Brain microvascular endothelial cell (primary cell): Measurements from ENCODE around the gene PAK6.

ENCODE experiments used
- DNase-seq: peaks from one replicate; pipeline ENCODE4 v3.0.0-alpha.2; 2020
- H3K27ac ChIP-seq: fragments of 250-450 bp; sonication (Bioruptor Pico); 2 replicates; pipeline ENCODE4 v1.5.1; 2020; ENCODE audit warnings: mild to moderate bottlenecking, moderate library complexity
- H3K27me3 ChIP-seq: fragments of 250-450 bp; sonication (Bioruptor Pico); replicated peaks from 2 replicates; pipeline ENCODE4 v1.5.1; 2020; ENCODE audit warnings: mild to moderate bottlenecking
- H3K36me3 ChIP-seq: fragments of 250-450 bp; sonication (Bioruptor Pico); replicated peaks from 2 replicates; pipeline ENCODE4 v1.5.1; 2020; ENCODE audit warnings: mild to moderate bottlenecking
- H3K4me3 ChIP-seq: 2 replicates; pipeline ENCODE4 v1.5.1; 2011; ENCODE audit warnings: low read depth, mild to moderate bottlenecking, control low read depth, low read length, moderate library complexity
- in situ Hi-C: cut with HindIII; loops from 2 replicates; pipeline ENCODE4 v1.10.0; 2017; ENCODE audit warnings: low sequenced_read_pairs, low pct_ligation_motif_present
- TF ChIP-seq, protein P1 (sequence below): IDR thresholded peaks from 2 replicates; pipeline ENCODE4 v1.5.1; 2011; ENCODE audit warnings: low read depth, mild to moderate bottlenecking, moderate library complexity, low read length, control low read depth, inconsistent platforms; ENCODE audit errors: missing control alignments

Gene PAK6

DNA sequence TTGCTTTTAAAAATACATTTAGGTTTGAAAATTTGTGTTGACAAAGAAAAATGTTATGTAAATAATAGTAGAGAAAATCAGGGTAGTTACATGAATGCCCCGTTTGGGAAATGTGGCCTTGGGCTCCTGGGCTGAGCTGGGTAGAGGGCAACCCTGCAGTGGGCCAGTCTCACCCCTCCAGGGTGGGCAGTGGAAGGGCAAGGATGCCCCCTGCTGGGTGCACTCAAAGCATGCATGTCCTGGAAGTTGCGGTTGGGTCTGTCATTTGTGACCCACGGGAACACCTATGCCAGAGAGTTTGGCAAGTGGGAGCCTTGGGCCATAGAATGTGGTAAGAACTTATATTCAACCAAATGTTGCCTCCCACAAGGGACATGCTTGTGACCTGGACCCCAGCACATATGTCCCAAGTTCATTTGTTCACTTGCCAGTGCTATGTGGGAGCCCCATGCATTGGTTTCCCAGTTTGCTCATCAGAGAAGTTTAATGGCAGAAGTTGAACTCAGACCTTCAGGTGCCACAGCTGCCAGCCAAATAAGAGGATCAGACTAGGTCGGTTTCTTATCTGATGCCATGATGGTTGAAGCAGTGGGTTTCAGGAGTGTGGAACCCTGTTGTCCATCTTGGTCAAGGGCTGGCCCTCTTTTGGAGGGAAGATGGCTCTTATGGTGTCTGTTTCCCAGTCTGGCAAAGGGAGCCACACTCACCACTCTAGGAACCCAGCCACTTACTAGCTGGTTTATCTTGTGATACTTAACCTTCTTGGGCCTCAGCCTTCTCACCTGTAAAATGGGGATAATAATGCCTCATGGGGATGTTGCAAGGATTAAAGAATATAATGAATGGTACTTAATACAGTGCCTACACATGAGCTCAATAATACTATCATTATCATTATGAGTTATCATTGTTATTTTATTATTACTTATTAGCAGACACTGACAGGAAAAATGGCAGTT, 71.4 kb downstream of the PAK6 start:
- in situ Hi-C loops, result no loop called here
- DNase-seq, result no peak
- peaks cover 5% of the 10 kb centered on the region for H3K27me3 ChIP-seq
- no peaks in the 10 kb centered on the region for H3K36me3 ChIP-seq
- TF ChIP-seq, protein P1, sequence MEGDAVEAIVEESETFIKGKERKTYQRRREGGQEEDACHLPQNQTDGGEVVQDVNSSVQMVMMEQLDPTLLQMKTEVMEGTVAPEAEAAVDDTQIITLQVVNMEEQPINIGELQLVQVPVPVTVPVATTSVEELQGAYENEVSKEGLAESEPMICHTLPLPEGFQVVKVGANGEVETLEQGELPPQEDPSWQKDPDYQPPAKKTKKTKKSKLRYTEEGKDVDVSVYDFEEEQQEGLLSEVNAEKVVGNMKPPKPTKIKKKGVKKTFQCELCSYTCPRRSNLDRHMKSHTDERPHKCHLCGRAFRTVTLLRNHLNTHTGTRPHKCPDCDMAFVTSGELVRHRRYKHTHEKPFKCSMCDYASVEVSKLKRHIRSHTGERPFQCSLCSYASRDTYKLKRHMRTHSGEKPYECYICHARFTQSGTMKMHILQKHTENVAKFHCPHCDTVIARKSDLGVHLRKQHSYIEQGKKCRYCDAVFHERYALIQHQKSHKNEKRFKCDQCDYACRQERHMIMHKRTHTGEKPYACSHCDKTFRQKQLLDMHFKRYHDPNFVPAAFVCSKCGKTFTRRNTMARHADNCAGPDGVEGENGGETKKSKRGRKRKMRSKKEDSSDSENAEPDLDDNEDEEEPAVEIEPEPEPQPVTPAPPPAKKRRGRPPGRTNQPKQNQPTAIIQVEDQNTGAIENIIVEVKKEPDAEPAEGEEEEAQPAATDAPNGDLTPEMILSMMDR, result peak; percentile 87
- H3K4me3 ChIP-seq, result no peak overlapping the region
- no peak overlapping the region for H3K27ac ChIP-seq

DNA sequence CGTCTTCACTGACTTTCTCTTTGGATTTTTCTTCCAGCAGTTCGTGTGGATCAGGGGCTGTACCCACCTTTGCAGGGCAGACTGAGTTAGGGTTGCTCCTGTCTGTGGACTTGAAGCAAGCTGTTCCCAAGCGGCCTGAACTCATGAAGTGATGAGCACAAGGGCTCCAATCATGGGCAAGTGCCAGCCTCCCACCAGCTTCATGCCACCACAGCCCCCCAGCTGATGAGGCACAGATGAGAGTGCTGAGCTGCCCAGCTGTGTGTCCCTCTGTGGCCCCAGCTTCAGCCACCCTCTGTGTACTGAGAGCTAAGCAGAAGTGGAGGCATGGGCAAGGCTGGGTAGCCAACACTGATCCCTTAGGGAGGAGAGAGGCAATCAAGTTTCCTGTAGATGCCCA, 72.1 kb downstream of the PAK6 start:
- TF ChIP-seq, protein P1, result no peak
- Histone ChIP-seq H3K27me3 (peaks cover 5% of the 10 kb centered on the region), H3K36me3 (no peaks in the 10 kb centered on the region), H3K4me3 (no peak overlapping the region), H3K27ac (no peak overlapping the region)
- DNase-seq, result no peak
- in situ Hi-C loops, result no loop called here

DNA sequence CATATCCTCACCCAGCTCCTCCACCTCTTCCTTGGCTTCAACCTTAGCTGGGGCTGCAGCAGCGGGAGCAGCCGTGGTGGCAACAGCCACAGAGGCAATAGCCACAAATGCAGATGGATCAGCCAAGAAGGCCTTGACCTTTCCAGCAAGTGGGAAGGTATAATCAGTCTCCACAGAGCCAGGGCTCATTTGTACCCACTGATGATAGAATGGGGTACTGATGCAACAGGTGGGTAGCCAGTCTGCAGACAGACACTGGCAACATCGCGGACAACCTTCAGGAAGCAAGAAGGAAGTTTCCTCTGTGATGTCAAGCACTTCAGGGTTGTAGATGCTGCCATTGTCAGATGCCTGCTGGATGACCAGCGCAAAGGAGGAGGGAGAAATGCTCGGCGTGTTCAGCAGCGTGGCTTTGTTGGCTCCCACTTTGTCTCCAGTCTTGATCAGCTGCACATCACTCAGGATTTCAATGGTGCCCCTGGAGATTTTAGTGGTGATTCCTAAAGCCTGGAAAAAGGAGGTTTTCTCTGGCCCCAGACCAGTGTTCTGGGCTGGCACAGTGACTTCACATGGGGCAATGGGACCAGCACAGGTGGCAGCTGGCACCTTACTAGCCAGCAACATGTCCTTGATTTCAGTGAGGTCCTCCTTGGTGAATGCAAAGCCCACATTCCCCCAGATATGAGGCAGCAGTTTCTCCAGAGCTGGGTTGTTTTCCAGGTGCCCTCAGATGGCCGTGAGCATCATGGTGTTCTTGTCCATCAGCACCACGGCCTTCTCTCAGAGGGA, 73.7 kb downstream of the PAK6 start:
- Histone ChIP-seq H3K27ac (no peak overlapping the region), H3K36me3 (no peaks in the 10 kb centered on the region), H3K27me3 (peaks cover 5% of the 10 kb centered on the region), H3K4me3 (no peak overlapping the region)
- TF ChIP-seq, protein P1, result no peak
- DNase-seq, result no peak
- in situ Hi-C loops, result no loop called here

DNA sequence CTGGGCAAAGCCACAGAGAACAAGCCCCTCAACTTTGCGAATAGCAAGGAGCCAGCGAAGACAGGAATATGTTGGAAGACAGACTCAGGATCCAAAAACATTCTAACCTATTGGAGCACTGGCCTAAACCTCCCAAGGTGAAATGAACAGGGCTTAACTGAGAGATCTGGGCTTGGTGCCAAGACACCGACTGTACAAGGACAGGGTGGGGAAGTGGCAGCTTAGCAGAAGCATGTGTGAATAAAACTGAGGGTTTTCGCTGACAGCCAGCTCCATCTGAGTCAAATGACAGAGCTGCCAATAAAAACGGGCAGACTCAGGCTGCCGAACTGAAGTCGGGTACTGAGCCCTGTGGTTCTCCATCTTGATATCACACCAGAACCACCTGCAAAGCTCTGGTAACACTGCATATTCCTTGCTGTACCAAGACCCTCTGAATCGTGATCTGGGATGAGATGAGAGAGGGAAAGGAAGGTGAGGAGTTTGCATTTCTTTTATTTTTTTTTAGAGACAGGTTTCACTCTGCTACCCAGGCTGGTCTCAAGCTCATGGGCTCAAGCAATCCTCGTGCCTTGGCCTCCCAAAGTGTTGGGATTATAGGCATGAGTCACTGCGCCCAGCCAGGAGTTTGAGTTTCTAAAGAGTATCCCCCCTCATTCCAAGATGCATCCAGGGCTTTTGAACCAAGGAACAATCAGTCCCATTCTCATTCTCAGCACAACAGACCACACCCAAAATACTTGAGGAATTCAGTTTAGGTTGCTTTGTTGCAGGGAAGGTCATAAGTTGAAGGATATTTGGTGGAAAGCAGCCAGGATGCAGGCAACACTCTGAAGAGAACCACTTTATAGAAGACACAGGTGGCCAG, 74.9 kb downstream of the PAK6 start:
- Histone ChIP-seq H3K27ac (no peak overlapping the region), H3K27me3 (peaks cover 5% of the 10 kb centered on the region), H3K4me3 (no peak overlapping the region), H3K36me3 (no peaks in the 10 kb centered on the region)
- no peak for DNase-seq
- in situ Hi-C loops, result no loop called here
- TF ChIP-seq, protein P1, result no peak

DNA sequence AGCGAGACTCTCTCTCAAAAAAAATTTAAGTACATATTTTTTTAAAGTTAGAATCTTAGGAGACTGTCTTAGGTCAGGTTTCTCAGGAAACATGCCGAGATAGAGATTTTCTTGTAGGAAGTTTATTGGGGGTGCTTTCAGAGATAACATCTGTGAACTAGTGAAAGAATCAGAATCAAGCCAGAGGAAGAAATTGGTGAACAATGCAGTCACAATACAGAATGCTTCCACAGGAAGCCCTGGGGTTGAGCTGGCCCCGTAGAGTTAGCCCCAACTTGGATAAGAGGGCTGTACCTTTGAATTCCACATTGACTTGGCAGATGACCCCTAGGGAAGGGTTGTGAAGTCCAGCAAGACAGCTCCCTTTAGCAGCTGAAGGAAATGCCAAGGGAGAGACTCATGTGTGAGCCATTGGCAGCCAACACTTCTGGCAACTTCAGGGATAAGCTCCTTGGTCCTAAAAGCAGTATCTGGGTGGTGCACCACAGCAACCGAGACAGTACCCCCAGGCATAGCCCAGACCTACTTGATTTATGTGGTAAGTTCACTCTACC, 75.9 kb downstream of the PAK6 start:
- no peak for DNase-seq
- Histone ChIP-seq H3K36me3 (no peaks in the 10 kb centered on the region), H3K27ac (no peak overlapping the region), H3K27me3 (peaks cover 5% of the 10 kb centered on the region), H3K4me3 (no peak overlapping the region)
- TF ChIP-seq, protein P1, result no peak
- in situ Hi-C loops, result no loop called here
